KMS-11 (cell line): ENCODE data around the gene SYNE1.

Experiments
- H2AFZ ChIP-seq: fragments of 200-600 bp; sonication (generic); 2 replicates; pipeline ENCODE4 v1.6.1; 2016; ENCODE audit warnings: antibody characterized with exemption, mixed run types, low read depth
- H3K27ac ChIP-seq: fragments of 200-600 bp; sonication (generic); 2 replicates; pipeline ENCODE4 v1.6.1; 2016; ENCODE audit warnings: mild to moderate bottlenecking, mixed run types
- H3K27me3 ChIP-seq: fragments of 200-600 bp; sonication (generic); 2 replicates; pipeline ENCODE4 v1.6.1; 2017; ENCODE audit warnings: mild to moderate bottlenecking, low read depth, mixed run types, moderate library complexity; ENCODE audit not compliant: insufficient read depth
- H3K36me3 ChIP-seq: fragments of 200-600 bp; sonication (generic); 2 replicates; pipeline ENCODE4 v1.6.1; 2017; ENCODE audit warnings: mild to moderate bottlenecking, mixed run types; ENCODE audit not compliant: insufficient read depth
- H3K4me1 ChIP-seq: fragments of 200-600 bp; sonication (generic); 2 replicates; pipeline ENCODE4 v1.6.1; 2016; ENCODE audit warnings: mild to moderate bottlenecking, low read depth, mixed run types; ENCODE audit not compliant: poor library complexity, severe bottlenecking
- H3K4me2 ChIP-seq: fragments of 200-600 bp; sonication (generic); 2 replicates; pipeline ENCODE4 v1.7.0; 2016; ENCODE audit warnings: mild to moderate bottlenecking, mixed run types
- H3K4me3 ChIP-seq: fragments of 200-600 bp; sonication (generic); IDR thresholded peaks from 2 replicates; pipeline ENCODE4 v1.6.1; 2017; ENCODE audit warnings: low read depth, low read length, mixed read lengths; ENCODE audit not compliant: insufficient read depth
- H3K79me2 ChIP-seq: fragments of 200-600 bp; sonication (generic); 2 replicates; pipeline ENCODE4 v1.6.1; 2016; ENCODE audit warnings: low read depth, mixed run types; ENCODE audit not compliant: insufficient read depth
- H3K9ac ChIP-seq: fragments of 200-600 bp; sonication (generic); 2 replicates; pipeline ENCODE4 v1.6.1; 2016; ENCODE audit warnings: mild to moderate bottlenecking, mixed run types
- H4K20me1 ChIP-seq: fragments of 200-600 bp; sonication (generic); 2 replicates; pipeline ENCODE4 v1.6.1; 2016; ENCODE audit warnings: mild to moderate bottlenecking, mixed run types; ENCODE audit not compliant: insufficient read depth
- TF ChIP-seq, protein P1 (sequence below): fragments of 200-600 bp; sonication (generic); conservative IDR thresholded peaks from 2 replicates; pipeline ENCODE4 v1.6.1; 2017; ENCODE audit warnings: low read depth, mild to moderate bottlenecking, antibody characterized with exemption, low read length, moderate library complexity, mixed read lengths

The SYNE1 gene

GRCh38 chr6:152453421-152453820 lies 183.7 kb downstream of the SYNE1 start:
- H3K9ac ChIP-seq: no peak overlapping the region
- H3K27me3 ChIP-seq: no peaks in the 10 kb centered on the region
- H3K27ac ChIP-seq: no peak overlapping the region
- H2AFZ ChIP-seq: no peak overlapping the region
- H3K4me1 ChIP-seq: no peaks in the 10 kb centered on the region
- H3K4me3 ChIP-seq: no peak overlapping the region
- TF ChIP-seq, protein P1, sequence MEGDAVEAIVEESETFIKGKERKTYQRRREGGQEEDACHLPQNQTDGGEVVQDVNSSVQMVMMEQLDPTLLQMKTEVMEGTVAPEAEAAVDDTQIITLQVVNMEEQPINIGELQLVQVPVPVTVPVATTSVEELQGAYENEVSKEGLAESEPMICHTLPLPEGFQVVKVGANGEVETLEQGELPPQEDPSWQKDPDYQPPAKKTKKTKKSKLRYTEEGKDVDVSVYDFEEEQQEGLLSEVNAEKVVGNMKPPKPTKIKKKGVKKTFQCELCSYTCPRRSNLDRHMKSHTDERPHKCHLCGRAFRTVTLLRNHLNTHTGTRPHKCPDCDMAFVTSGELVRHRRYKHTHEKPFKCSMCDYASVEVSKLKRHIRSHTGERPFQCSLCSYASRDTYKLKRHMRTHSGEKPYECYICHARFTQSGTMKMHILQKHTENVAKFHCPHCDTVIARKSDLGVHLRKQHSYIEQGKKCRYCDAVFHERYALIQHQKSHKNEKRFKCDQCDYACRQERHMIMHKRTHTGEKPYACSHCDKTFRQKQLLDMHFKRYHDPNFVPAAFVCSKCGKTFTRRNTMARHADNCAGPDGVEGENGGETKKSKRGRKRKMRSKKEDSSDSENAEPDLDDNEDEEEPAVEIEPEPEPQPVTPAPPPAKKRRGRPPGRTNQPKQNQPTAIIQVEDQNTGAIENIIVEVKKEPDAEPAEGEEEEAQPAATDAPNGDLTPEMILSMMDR: no peak
- no peak overlapping the region for H3K4me2 ChIP-seq
- H3K79me2 ChIP-seq: no peaks in the 10 kb centered on the region
- H3K36me3 ChIP-seq: no peaks in the 10 kb centered on the region
- H4K20me1 ChIP-seq: no peaks in the 10 kb centered on the region

DNA sequence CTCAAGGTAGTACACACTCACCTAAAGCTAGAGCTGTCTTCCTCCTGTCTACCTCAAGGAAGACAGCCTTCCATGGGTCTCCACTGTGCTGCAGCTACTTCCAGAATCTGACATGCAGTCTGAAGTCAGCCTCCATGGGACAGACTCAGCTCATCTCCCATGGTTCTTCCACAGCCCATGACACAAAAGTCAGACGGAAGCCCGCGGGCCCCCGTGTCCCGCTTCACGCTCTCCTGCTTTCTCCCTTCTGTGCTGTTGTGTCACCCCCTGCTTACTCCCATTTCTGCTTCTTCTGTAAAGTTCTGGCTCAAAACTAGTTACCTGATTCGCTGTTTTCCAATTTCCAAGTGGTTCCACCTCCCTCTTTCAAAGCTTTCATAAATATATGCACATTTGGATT lies 184.5 kb downstream of the SYNE1 start:
- Histone ChIP-seq H3K4me2 (no peak overlapping the region), H3K4me3 (no peak overlapping the region), H3K4me1 (no peaks in the 10 kb centered on the region), H4K20me1 (no peaks in the 10 kb centered on the region), H2AFZ (no peak overlapping the region), H3K27me3 (no peaks in the 10 kb centered on the region), H3K79me2 (no peaks in the 10 kb centered on the region), H3K27ac (no peak overlapping the region), H3K9ac (no peak overlapping the region), H3K36me3 (no peaks in the 10 kb centered on the region)
- TF ChIP-seq, protein P1: no peak

DNA sequence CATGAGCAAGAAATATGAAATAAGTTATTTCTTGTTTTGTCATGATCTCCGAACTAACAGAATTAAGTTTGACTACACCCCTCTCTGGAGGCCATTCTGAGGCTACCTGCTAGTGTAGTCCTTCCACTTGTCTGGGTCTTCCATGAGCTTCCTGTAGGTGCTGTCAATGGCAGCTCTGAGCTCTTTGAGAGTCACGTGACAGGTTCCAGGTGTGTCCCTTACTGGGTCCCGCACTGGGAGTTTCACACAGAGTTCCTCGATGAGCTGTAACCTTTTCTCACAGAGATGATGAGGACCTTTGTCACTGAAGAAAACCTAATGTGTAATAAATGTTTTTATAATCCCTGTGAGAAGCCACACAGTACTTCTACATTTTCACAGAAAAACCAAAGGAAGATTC lies 186.6 kb downstream of the SYNE1 start:
- H2AFZ ChIP-seq: no peak overlapping the region
- no peak overlapping the region for H3K27ac ChIP-seq
- no peak overlapping the region for H3K4me2 ChIP-seq
- TF ChIP-seq, protein P1: no peak
- H4K20me1 ChIP-seq: no peaks in the 10 kb centered on the region
- H3K9ac ChIP-seq: no peak overlapping the region
- H3K36me3 ChIP-seq: no peaks in the 10 kb centered on the region
- no peak overlapping the region for H3K4me3 ChIP-seq
- no peaks in the 10 kb centered on the region for H3K27me3 ChIP-seq
- H3K4me1 ChIP-seq: no peaks in the 10 kb centered on the region
- H3K79me2 ChIP-seq: no peaks in the 10 kb centered on the region

- Histone ChIP-seq H3K9ac (no peak overlapping the region), H3K79me2 (no peaks in the 10 kb centered on the region), H3K36me3 (no peaks in the 10 kb centered on the region), H2AFZ (no peak overlapping the region), H3K4me2 (no peak overlapping the region), H3K27me3 (no peaks in the 10 kb centered on the region), H3K27ac (no peak overlapping the region), H4K20me1 (no peaks in the 10 kb centered on the region), H3K4me1 (no peaks in the 10 kb centered on the region), H3K4me3 (no peak overlapping the region)
- TF ChIP-seq, protein P1: no peak
Measured at GRCh38 chr6:152441902-152442301, 195.3 kb downstream of the SYNE1 start.
